Measurements from ENCODE around the gene CLOCK.
"Not testable (repeated sequence)": the region's sequence is repeated elsewhere in the genome, so short reads cannot be mapped to it uniquely, and the experiment has no call there.

CLOCK gene

GRCh38 chr4:55546756-55547465, at the start of gene CLOCK:
Gene CLOCK (minus strand): TSS chr4:55546909. CDS start chr4:55482785, 64,124 bp downstream.
- DNase-seq: peak; percentile 87

- no peak for DNase-seq
These were observed 45.3 kb upstream of the CLOCK start, which contains the start of gene PDCL2 for GRCh38 chr4:55592014-55592413. Gene PDCL2 (minus strand): TSS chr4:55592245. CDS start chr4:55592109, 136 bp downstream.

GRCh38 chr4:55588160-55588559, 41.5 kb upstream of the CLOCK start:
- no peak for DNase-seq

GRCh38 chr4:55582773-55583172, 36.1 kb upstream of the CLOCK start:
- not testable (repeated sequence) for DNase-seq

GRCh38 chr4:55578341-55579010, 31.8 kb upstream of the CLOCK start:
- no peak for DNase-seq

GRCh38 chr4:55575513-55575912, 28.8 kb upstream of the CLOCK start:
- DNase-seq: no peak

- no peak for DNase-seq
These were observed 27.5 kb upstream of the CLOCK start for GRCh38 chr4:55574252-55574651.

- no peak for DNase-seq
These were observed 25.1 kb upstream of the CLOCK start for GRCh38 chr4:55571806-55572205.

GRCh38 chr4:55568905-55569504, 22.3 kb upstream of the CLOCK start:
- no peak for DNase-seq

- DNase-seq: no peak
These were observed 15.2 kb upstream of the CLOCK start for GRCh38 chr4:55561889-55562288.

GRCh38 chr4:55560096-55560495, 13.4 kb upstream of the CLOCK start:
- DNase-seq: no peak

- no peak for DNase-seq
These were observed 7.8 kb upstream of the CLOCK start for GRCh38 chr4:55554453-55555030.

- DNase-seq: no peak
These were observed 6.9 kb upstream of the CLOCK start for GRCh38 chr4:55553441-55554201.

GRCh38 chr4:55551964-55552363, 5.3 kb upstream of the CLOCK start:
- not testable (repeated sequence) for DNase-seq

GRCh38 chr4:55549888-55550287, 3.2 kb upstream of the CLOCK start:
- no peak for DNase-seq

GRCh38 chr4:55547918-55548317, 1.2 kb upstream of the CLOCK start:
- no peak for DNase-seq

- peak; percentile 50 for DNase-seq
These were observed 709 bp upstream of the CLOCK start for GRCh38 chr4:55547466-55547770.

- peak; percentile 71 for DNase-seq
These were observed 278 bp downstream of the CLOCK start for GRCh38 chr4:55546506-55546755.

GRCh38 chr4:55545641-55546505, 836 bp downstream of the CLOCK start:
- DNase-seq: peak; percentile 57

- no peak for DNase-seq
These were observed 1.6 kb downstream of the CLOCK start for GRCh38 chr4:55545151-55545550.

- DNase-seq: no peak
These were observed 2.9 kb downstream of the CLOCK start for GRCh38 chr4:55543858-55544257.

- DNase-seq: no peak
These were observed 6.4 kb downstream of the CLOCK start for GRCh38 chr4:55540271-55540670.

All from NCI-H510A (cell line).